ENCODE results near the gene ANO9.

The ANO9 gene

DNA sequence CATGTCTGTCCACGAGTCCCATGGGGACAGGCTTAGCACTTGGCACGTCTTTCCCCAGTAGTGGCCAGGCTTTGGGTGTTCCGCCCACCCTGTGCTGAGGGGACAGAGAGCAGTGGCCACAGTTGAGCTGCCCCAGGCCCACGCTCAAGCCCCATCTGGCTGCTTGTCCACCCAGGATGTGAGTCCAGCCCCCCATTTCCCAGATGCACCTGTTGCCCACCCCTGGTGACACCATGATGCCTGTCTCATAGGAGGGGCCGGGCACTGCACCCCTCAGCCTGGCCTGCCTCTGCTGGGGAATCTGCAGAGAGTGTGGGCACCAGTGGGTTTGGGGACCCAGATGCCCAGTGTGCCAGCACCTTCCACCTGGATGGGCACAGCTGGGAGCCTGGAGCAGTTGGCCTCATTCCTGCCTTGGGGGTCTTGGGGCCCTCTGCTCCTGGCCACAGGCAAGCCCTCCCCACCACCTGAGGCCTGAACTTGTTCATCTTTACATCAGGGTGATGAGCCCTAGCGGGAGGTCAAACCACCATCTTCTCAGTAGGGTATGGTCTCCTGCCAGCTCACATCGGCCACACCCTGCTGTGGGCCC is 32.7 kb downstream of the ANO9 start:
- Histone ChIP-seq H3K4me3 (replicated peaks; ENCODE audit: low read depth, low read length) (no peak overlapping the region), H3K36me3 (ENCODE audit: control insufficient read depth, insufficient read depth, low read length) (no peaks in the 10 kb centered on the region), H3K27me3 (replicated peaks; ENCODE audit: control insufficient read depth, insufficient read depth, low read length) (no peaks in the 10 kb centered on the region)
- peak; percentile 8 for DNase-seq (ENCODE audit: extremely low read depth, insufficient read length)
- TF ChIP-seq, protein P1, sequence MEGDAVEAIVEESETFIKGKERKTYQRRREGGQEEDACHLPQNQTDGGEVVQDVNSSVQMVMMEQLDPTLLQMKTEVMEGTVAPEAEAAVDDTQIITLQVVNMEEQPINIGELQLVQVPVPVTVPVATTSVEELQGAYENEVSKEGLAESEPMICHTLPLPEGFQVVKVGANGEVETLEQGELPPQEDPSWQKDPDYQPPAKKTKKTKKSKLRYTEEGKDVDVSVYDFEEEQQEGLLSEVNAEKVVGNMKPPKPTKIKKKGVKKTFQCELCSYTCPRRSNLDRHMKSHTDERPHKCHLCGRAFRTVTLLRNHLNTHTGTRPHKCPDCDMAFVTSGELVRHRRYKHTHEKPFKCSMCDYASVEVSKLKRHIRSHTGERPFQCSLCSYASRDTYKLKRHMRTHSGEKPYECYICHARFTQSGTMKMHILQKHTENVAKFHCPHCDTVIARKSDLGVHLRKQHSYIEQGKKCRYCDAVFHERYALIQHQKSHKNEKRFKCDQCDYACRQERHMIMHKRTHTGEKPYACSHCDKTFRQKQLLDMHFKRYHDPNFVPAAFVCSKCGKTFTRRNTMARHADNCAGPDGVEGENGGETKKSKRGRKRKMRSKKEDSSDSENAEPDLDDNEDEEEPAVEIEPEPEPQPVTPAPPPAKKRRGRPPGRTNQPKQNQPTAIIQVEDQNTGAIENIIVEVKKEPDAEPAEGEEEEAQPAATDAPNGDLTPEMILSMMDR (IDR thresholded peaks at IDR 0.05; ENCODE audit: insufficient read depth, low read length, poor library complexity, severe bottlenecking): no peak

DNA sequence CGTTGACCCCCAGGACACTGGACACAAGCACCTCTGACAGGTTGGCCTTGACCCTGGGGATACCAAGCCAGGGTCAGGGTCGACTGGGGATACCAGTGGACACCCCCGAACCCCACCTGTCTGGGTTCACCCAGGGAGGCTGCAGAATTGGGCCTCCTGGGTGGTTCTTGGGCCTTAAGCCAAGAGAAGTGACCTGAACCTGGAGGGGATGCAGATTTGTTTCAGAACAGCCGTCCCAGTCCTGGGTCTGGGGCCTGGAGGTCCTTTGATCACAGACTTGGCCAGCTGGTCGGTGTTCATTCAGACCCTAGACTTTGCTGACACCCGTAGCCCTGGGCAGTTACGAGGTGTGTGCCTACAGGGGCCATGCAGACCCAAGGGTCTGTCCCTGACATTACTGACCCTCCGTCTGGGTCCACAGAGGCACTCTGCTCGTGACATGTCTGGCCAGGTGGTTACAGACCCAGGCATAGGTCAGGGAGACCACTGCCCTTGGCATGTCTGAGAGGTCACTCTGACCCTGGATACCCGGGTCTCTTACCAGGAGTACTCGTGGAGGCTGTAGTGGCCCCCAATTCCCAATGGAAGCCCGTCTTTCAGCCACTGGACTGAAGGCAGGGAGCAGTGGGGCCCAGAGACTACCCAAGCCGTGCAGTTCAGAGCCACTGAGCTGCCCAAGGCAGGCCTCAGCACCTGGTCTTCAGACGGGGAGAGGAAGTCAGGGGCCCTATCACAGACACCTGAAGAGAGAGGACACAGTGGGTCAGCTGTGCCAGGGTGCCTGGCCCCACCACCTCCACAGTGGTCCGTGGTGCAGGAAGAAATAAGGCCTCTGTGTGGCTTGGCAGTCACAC is 33.4 kb downstream of the ANO9 start:
- H3K27me3 ChIP-seq (replicated peaks; ENCODE audit: control insufficient read depth, insufficient read depth, low read length): no peaks in the 10 kb centered on the region
- DNase-seq (ENCODE audit: extremely low read depth, insufficient read length): peak; percentile 12
- H3K4me3 ChIP-seq (replicated peaks; ENCODE audit: low read depth, low read length): no peak overlapping the region
- TF ChIP-seq, protein P1 (IDR thresholded peaks at IDR 0.05; ENCODE audit: insufficient read depth, low read length, poor library complexity, severe bottlenecking): no peak
- H3K36me3 ChIP-seq (ENCODE audit: control insufficient read depth, insufficient read depth, low read length): no peaks in the 10 kb centered on the region

DNA sequence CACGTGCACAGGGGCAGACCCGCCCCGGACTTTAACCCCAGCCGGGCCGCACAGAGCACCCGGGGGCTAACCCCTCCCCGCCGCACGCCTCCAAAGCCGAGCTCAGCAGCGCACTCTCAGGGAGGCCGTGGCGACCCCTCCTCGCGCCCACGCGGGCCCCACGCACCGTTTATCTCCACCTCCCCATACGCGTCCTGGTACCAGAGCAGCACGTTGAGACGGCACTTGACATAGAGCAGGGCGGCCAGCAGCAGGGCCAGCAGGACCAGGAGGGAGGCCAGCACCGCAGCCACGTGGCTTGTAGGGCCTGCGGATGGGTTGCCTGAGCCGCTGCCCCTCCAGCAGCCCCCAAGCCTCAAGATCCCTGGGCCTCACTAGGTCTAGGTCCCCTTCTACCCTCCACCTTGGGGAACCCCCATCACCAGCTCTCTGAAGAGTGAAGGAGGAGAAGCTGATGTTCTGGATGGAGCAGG is 34.1 kb downstream of the ANO9 start:
- Histone ChIP-seq H3K36me3 (ENCODE audit: control insufficient read depth, insufficient read depth, low read length) (no peaks in the 10 kb centered on the region), H3K4me3 (replicated peaks; ENCODE audit: low read depth, low read length) (no peak overlapping the region), H3K27me3 (replicated peaks; ENCODE audit: control insufficient read depth, insufficient read depth, low read length) (no peaks in the 10 kb centered on the region)
- peak; percentile 42 for DNase-seq (ENCODE audit: extremely low read depth, insufficient read length)
- TF ChIP-seq, protein P1 (IDR thresholded peaks at IDR 0.05; ENCODE audit: insufficient read depth, low read length, poor library complexity, severe bottlenecking): no peak

DNA sequence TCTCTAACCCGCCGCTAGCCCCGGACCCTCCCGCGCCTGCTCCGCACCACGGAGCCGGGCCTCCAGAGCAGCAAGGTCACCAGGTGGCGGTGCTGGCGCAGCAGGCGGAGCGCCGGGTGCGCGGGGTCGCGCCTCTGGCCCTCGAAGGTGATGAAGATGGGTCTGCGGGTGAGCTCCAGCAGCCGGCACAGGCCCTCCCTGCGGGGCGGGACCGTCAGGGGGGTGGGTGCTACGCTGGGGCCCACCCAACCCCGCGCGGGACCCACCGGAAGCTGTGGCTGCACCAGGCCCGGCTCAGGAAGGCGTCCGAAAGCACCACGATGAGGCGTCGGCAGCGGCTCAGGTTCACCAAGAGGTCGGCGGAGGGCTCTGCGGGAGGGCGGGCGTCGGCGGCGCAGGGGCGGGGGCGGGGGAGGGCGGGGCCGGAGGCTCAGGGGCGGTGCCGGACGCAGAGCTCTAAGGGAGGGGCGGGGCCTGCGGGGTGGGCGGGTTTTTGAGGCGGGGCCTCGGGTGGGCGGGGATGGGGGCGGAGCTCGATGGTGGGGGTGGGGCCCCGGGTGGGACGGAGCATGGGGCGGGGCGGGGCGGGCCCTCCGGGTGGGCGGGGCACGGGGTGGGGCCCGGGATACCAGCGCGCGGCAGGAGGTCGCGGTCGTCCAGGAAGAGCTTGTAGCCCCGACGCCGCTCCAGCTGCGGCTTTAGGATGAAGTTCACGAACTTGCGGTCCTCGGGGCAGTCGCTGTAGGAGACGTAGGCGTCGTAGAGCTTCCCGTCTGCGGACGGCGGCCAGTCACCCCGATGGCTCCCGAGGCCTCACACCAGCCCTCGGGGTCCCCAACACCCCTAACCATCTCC is 34.8 kb downstream of the ANO9 start:
- Histone ChIP-seq H3K36me3 (ENCODE audit: control insufficient read depth, insufficient read depth, low read length) (no peaks in the 10 kb centered on the region), H3K27me3 (replicated peaks; ENCODE audit: control insufficient read depth, insufficient read depth, low read length) (no peaks in the 10 kb centered on the region), H3K4me3 (replicated peaks; ENCODE audit: low read depth, low read length) (peak overlapping the region; percentile 51)
- TF ChIP-seq, protein P1 (IDR thresholded peaks at IDR 0.05; ENCODE audit: insufficient read depth, low read length, poor library complexity, severe bottlenecking): peak; percentile 31
- peak; percentile 93 for DNase-seq (ENCODE audit: extremely low read depth, insufficient read length)

DNA sequence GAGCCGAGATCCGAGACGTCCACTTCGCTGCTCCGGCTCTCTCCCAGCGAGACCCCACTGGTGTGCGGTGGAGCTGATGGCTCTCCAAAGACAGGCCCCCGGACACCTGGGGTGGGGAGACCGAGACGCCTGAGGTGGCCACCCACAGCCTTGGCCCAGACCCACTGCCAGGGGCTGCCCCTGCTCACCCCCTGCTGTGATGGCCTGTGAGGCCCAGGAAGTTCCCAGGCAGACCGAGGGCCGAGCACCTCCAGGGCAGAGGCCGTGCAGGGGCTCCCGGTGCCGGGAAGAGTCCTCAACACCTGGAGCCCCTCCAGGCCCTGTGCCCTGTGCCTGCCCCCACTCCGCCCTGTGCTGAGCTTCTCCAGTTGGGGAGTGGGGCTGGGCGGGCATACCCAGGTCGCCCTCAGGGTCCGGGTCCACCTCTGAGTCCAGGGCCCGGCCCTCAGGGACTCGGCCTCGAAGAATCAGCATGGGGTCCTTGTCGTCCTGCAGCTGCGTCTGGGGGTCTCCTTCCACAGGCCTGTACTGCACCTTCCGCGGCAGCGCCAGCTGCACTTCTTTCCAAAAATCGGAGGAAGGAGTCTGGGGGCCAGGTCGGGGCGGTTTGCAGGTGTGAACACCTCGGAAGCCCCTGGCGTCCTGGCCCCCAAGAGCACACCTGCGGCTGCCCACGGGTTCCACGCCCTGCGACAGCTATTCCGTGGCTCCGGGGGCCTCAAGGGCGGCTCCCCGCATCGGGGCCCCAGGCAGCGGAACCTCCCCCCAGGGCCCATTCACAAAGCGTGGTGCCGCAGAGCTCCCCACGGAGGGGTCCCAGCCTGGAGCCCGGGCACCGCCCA is 35.6 kb downstream of the ANO9 start:
- H3K27me3 ChIP-seq (replicated peaks; ENCODE audit: control insufficient read depth, insufficient read depth, low read length): no peaks in the 10 kb centered on the region
- DNase-seq (ENCODE audit: extremely low read depth, insufficient read length): no peak
- TF ChIP-seq, protein P1 (IDR thresholded peaks at IDR 0.05; ENCODE audit: insufficient read depth, low read length, poor library complexity, severe bottlenecking): no peak
- H3K4me3 ChIP-seq (replicated peaks; ENCODE audit: low read depth, low read length): peak overlapping the region; percentile 51
- H3K36me3 ChIP-seq (ENCODE audit: control insufficient read depth, insufficient read depth, low read length): no peaks in the 10 kb centered on the region

All from GM06990 (cell line).